ENCODE data around the gene CCNB2. TPM values are rescaled to one million over a fixed set of nuclear protein-coding genes. Genes with fewer than 3 reads are reported as not detected.
A peak's percentile ranks its signal among the peaks of the same experiment; 100 is the strongest.
"Not testable (repeated sequence)": the region's sequence is repeated elsewhere in the genome, so short reads cannot be mapped to it uniquely, and the experiment has no call there.

Gene CCNB2
- total RNA-seq, 2 donors from 2014 or later = 8.3 to 12.2 TPM

- TF ChIP-seq POLR2AphosphoS5 (IDR thresholded peaks at IDR 0.05) = no peak
- TF ChIP-seq, protein P1, sequence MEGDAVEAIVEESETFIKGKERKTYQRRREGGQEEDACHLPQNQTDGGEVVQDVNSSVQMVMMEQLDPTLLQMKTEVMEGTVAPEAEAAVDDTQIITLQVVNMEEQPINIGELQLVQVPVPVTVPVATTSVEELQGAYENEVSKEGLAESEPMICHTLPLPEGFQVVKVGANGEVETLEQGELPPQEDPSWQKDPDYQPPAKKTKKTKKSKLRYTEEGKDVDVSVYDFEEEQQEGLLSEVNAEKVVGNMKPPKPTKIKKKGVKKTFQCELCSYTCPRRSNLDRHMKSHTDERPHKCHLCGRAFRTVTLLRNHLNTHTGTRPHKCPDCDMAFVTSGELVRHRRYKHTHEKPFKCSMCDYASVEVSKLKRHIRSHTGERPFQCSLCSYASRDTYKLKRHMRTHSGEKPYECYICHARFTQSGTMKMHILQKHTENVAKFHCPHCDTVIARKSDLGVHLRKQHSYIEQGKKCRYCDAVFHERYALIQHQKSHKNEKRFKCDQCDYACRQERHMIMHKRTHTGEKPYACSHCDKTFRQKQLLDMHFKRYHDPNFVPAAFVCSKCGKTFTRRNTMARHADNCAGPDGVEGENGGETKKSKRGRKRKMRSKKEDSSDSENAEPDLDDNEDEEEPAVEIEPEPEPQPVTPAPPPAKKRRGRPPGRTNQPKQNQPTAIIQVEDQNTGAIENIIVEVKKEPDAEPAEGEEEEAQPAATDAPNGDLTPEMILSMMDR (IDR thresholded peaks at IDR 0.05) = peak in 3 of 4 experiments; percentile 31 to 61 (median 53)
- Histone ChIP-seq H3K4me1 (replicated peaks) (peaks cover 17% of the 10 kb centered on the region), H3K4me3 (no peak overlapping the region), H3K36me3 (no peaks in the 10 kb centered on the region), H3K27ac (no peak overlapping the region), H3K27me3 (replicated peaks; ENCODE audit: insufficient read depth) (no peaks in the 10 kb centered on the region), H3K9me3 (no peaks in the 10 kb centered on the region)
- 84% methylated on average over 23 of the region's 23 CpGs for WGBS
- intact Hi-C loops (cut with DNase I) = loop anchor here (5.0 to 10.0 kb wide), 2 partner anchors 176 to 331 kb away; partner anchors contain the start of gene RNF111
- DNase-seq (ENCODE audit: low spot score) = no peak
Observed at GRCh38 chr15:59160880-59161593, 56.1 kb downstream of the CCNB2 start.

GRCh38 chr15:59162080-59162479, 57.1 kb downstream of the CCNB2 start:
- not testable (repeated sequence) for H3K27me3 ChIP-seq (replicated peaks; ENCODE audit: insufficient read depth); H3K36me3 ChIP-seq; H3K27ac ChIP-seq; H3K4me3 ChIP-seq; DNase-seq (ENCODE audit: low spot score); H3K9me3 ChIP-seq
- WGBS = 96% methylated on average over 8 of the region's 8 CpGs
- intact Hi-C loops (cut with DNase I) = loop anchor here (5.0 to 10.0 kb wide), 2 partner anchors 177 to 330 kb away; partner anchors contain the start of gene RNF111
- peaks cover 17% of the 10 kb centered on the region for H3K4me1 ChIP-seq (replicated peaks)

GRCh38 chr15:59165726-59166125, 60.8 kb downstream of the CCNB2 start:
- H3K27ac ChIP-seq = peak overlapping the region; percentile 62 to 69
- DNase-seq (ENCODE audit: low spot score) = peak; percentile 77
- peaks cover 10% of the 10 kb centered on the region for H3K4me1 ChIP-seq (replicated peaks)
- no peaks in the 10 kb centered on the region for H3K27me3 ChIP-seq (replicated peaks; ENCODE audit: insufficient read depth)
- H3K9me3 ChIP-seq = no peaks in the 10 kb centered on the region
- no peak overlapping the region for H3K4me3 ChIP-seq
- intact Hi-C loops (cut with DNase I) = loop anchor here (10.0 kb wide), 1 partner anchor 181 kb away; the partner anchor contains the start of gene RNF111
- no peaks in the 10 kb centered on the region for H3K36me3 ChIP-seq
- TF ChIP-seq, protein P1 (IDR thresholded peaks at IDR 0.05) = no peak
- TF ChIP-seq POLR2A (IDR thresholded peaks at IDR 0.05) (no peak), POLR2AphosphoS5 (IDR thresholded peaks at IDR 0.05) (peak; percentile 79)
- 33% methylated on average over 3 of the region's 3 CpGs for WGBS

- no peak overlapping the region for H3K4me3 ChIP-seq
- WGBS = 53% methylated on average over 4 of the region's 4 CpGs
- H3K9me3 ChIP-seq = no peaks in the 10 kb centered on the region
- no peak for DNase-seq (ENCODE audit: low spot score)
- intact Hi-C loops (cut with DNase I) = loop anchor here (10.0 kb wide), 1 partner anchor 181 kb away; the partner anchor contains the start of gene RNF111
- H3K36me3 ChIP-seq = no peaks in the 10 kb centered on the region
- H3K27me3 ChIP-seq (replicated peaks; ENCODE audit: insufficient read depth) = no peaks in the 10 kb centered on the region
- no peak for TF ChIP-seq POLR2A (IDR thresholded peaks at IDR 0.05)
- no peak for TF ChIP-seq POLR2AphosphoS5 (IDR thresholded peaks at IDR 0.05)
- TF ChIP-seq, protein P1 (IDR thresholded peaks at IDR 0.05) = no peak
- peak overlapping the region; percentile 62 to 69 for H3K27ac ChIP-seq
- H3K4me1 ChIP-seq (replicated peaks) = peaks cover 10% of the 10 kb centered on the region
Observed at GRCh38 chr15:59166166-59166565, 61.2 kb downstream of the CCNB2 start.

DNA sequence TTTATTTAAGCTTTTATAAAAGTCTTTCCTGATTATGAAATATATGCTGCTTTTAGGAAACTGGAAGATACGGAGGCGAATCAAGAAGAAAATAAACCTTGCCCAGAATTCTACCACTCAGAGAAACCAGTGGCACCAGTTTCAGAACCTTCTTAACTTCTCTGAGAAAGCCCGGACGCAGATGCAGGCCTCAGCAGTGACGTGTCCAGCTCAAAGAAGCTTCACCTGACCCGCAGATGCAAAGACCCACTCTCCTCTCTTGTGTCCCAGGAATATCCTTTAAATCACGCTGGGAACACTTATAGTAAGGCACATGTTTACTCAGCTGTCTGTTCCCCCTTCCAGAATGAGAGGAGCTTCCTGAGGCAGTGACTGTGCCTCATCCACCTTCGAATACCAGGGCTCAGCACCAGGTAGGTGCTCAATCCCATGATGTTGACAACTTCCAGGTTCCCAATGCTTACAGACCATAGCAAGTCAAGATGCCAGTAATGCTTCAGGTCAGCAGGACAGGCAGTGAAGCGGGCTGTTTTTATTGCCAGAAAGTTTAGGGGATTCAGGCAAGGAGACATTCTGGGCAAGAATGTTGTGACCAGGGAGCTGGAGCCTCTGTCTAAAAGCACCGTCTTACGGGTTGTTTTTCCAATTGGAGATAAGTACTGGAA, 61.8 kb downstream of the CCNB2 start:
- peaks cover 10% of the 10 kb centered on the region for H3K4me1 ChIP-seq (replicated peaks)
- H3K27me3 ChIP-seq (replicated peaks; ENCODE audit: insufficient read depth) = no peaks in the 10 kb centered on the region
- no peak for DNase-seq (ENCODE audit: low spot score)
- H3K27ac ChIP-seq = peak overlapping the region; percentile 62 to 69
- TF ChIP-seq POLR2AphosphoS5 (IDR thresholded peaks at IDR 0.05) (no peak), POLR2A (IDR thresholded peaks at IDR 0.05) (no peak)
- TF ChIP-seq, protein P1 (IDR thresholded peaks at IDR 0.05) = no peak
- 59% methylated on average over 11 of the region's 11 CpGs for WGBS
- no peak overlapping the region for H3K4me3 ChIP-seq
- no peaks in the 10 kb centered on the region for H3K36me3 ChIP-seq
- H3K9me3 ChIP-seq = no peaks in the 10 kb centered on the region
- intact Hi-C loops (cut with DNase I) = loop anchor here (10.0 kb wide), 1 partner anchor 182 kb away; the partner anchor contains the start of gene RNF111
